ENCODE measurements around the gene TESPA1.

GRCh38 chr12:54974279-54974678, 10.3 kb downstream of the TESPA1 start:
- TF ChIP-seq BCL6B (tag by site-specific recombination; IDR thresholded peaks at IDR 0.05) (no peak), ZBTB21 (tag by site-specific recombination; IDR thresholded peaks at IDR 0.05) (no peak), REST (tag by site-specific recombination; IDR thresholded peaks at IDR 0.05) (no peak), CTCF (tag by site-specific recombination; IDR thresholded peaks at IDR 0.05) (no peak), ZNF394 (tag by site-specific recombination; IDR thresholded peaks at IDR 0.05; ENCODE audit: borderline replicate concordance) (no peak), ZBTB26 (tag by site-specific recombination; optimal IDR thresholded peaks at IDR 0.05) (no peak), ZSCAN23 (tag by site-specific recombination; IDR thresholded peaks at IDR 0.05) (no peak), ZNF423 (tag by site-specific recombination; IDR thresholded peaks at IDR 0.05) (no peak), ZNF23 (tag by site-specific recombination; IDR thresholded peaks at IDR 0.05; ENCODE audit: borderline replicate concordance) (no peak), ZNF501 (tag by site-specific recombination; IDR thresholded peaks at IDR 0.05) (no peak), ZNF362 (tag by site-specific recombination; IDR thresholded peaks at IDR 0.05) (no peak)
